Measurements from ENCODE around the gene TRAPPC2.
A peak's percentile ranks its signal among the peaks of the same experiment; 100 is the strongest.

Gene TRAPPC2

DNA sequence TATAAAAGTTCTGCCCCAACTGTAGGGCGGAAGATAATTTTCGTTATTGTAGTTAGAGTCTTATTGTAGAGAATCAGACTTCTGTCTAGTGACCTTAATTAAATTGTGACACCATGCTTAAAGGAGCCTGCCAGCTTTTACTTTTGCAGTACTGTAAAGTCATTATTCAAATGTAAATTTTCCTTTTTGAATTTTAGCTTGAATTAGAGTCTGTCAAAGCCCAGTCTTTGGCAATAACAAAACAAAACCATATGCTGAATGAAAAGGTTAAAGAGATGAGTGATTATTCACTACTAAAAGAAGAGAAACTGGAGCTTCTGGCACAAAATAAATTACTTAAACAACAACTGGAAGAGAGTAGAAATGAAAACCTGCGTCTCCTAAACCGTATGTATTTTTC lies 22.0 kb upstream of the TRAPPC2 start:
- TF ChIP-seq, protein P1, sequence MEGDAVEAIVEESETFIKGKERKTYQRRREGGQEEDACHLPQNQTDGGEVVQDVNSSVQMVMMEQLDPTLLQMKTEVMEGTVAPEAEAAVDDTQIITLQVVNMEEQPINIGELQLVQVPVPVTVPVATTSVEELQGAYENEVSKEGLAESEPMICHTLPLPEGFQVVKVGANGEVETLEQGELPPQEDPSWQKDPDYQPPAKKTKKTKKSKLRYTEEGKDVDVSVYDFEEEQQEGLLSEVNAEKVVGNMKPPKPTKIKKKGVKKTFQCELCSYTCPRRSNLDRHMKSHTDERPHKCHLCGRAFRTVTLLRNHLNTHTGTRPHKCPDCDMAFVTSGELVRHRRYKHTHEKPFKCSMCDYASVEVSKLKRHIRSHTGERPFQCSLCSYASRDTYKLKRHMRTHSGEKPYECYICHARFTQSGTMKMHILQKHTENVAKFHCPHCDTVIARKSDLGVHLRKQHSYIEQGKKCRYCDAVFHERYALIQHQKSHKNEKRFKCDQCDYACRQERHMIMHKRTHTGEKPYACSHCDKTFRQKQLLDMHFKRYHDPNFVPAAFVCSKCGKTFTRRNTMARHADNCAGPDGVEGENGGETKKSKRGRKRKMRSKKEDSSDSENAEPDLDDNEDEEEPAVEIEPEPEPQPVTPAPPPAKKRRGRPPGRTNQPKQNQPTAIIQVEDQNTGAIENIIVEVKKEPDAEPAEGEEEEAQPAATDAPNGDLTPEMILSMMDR (conservative IDR thresholded peaks at IDR 0.05): no peak
- no peak for TF ChIP-seq ZFX (IDR thresholded peaks at IDR 0.05)
- H3K27ac ChIP-seq: peak overlapping the region; percentile 72

DNA sequence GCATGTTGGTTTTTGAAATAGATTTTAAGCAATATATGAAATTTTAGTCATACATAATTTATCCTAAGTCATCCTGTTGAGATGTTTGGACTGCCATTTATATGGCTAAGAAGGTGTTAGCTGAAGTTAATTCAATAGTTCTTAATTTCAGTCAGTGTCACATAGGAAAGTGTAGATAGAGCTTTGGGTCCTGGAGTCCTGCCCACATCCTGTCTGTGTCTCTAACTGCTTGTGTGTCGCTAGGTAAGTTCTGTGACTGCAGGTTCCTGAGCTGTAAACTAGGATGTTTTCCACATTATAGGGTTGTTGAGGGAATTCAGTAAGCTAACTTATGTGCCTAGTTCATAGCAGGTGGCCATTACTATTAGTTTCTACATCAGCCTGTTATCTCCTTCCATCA lies 20.8 kb upstream of the TRAPPC2 start:
- no peak for TF ChIP-seq ZFX (IDR thresholded peaks at IDR 0.05)
- TF ChIP-seq, protein P1 (conservative IDR thresholded peaks at IDR 0.05): no peak
- H3K27ac ChIP-seq: no peak overlapping the region

DNA sequence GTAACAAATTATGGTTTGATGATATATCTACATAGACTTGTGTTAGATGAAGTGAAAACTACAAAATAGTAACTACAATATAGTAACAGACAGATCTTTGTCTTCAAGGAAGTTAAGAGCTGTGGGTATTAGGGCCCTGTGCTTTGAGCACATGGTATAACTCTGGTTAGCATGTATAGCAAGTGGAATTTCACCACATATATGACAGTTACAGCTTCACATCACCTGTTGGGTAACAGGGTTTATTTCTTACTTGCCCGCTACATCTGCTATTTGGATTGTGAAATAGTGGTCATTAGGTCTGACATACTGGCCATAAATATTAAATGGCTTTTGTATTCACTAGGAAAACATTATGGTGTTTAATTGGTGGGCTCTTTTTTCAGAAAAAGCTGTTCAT lies 20.3 kb upstream of the TRAPPC2 start:
- H3K27ac ChIP-seq: no peak overlapping the region
- TF ChIP-seq, protein P1 (conservative IDR thresholded peaks at IDR 0.05): no peak
- no peak for TF ChIP-seq ZFX (IDR thresholded peaks at IDR 0.05)

DNA sequence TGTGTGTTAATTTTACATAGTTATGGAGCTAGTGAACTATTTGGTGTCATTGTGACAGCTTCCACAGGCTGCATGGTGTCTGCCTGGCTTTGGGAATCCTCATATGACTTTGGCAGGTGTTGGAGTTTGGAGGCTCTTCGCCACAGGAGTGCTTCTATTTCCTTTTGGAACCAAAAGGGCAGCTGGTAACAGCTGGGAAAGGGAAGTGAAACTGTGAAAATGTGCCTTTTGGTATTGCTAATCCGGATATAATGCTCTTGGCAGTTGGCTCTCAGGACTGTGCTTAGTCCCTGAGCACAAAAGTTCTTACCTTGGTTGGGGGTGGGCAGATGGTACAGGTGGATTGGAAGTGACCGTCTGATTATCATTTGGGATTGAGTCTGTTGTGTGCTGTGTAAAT lies 18.2 kb upstream of the TRAPPC2 start:
- H3K27ac ChIP-seq: no peak overlapping the region
- no peak for TF ChIP-seq ZFX (IDR thresholded peaks at IDR 0.05)

DNA sequence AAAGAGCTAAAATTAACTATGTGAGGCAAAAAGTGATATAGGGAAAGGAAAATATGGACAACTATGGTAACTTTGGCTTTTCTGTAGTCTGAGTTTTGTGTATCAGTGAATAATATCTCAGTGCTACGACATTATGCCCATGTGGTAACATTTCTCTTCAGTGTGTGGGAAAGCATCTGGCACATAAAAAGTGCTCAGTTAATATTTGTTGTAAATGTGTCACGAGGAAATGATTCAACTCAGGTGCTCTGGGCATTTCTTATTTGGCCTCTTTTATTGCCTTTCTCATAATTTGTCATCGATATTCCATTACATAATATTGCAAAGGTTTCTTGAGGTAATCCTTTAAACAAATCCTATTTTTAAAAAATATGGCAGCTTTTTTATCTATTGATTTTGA lies 17.7 kb upstream of the TRAPPC2 start:
- no peak for TF ChIP-seq ZFX (IDR thresholded peaks at IDR 0.05)
- TF ChIP-seq, protein P1 (conservative IDR thresholded peaks at IDR 0.05): no peak

DNA sequence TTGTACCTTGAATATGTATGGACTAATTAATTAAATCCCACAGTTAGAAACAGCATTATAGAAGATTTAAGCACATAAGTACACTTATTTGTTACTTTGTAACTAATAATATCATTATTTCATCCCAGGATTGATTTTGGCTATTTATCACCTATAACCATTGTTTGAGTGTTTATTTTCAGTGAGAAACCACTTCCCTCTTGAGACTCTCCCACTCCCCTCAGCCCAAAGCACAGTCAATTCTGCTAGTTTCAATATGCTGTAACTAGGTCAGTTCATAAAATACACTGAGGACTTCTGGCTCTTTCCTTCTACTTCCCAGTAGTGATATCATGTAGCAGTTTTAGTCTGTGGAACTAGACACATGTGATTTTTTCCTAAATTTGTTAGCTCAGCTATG lies 16.4 kb upstream of the TRAPPC2 start:
- no peak overlapping the region for H3K27ac ChIP-seq
- no peak for TF ChIP-seq ZFX (IDR thresholded peaks at IDR 0.05)
- TF ChIP-seq, protein P1 (conservative IDR thresholded peaks at IDR 0.05): no peak

More for the DNA sequence above, 17.7 kb upstream of the TRAPPC2 start:
- no peak overlapping the region for H3K27ac ChIP-seq

DNA sequence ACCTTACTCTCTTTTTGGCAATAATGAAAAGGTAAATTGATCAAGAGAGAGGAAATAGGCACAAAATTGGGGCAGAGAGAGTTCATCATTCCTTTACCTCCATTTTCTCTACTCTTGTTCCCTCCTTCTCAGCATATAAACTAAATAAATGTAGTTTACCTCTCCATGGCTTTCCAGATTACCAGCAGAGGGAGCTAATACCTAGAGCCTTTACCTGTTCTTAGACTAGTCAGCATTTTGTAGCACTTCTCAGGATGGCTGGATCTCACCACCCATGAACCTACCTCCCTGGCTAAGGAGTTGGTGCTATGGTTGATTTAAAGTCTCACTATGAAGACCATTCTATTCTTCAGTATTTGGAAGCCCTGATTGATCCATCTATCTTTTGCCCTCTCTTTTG lies 15.8 kb upstream of the TRAPPC2 start:
- TF ChIP-seq, protein P1 (conservative IDR thresholded peaks at IDR 0.05): peak; percentile 73
- TF ChIP-seq ZFX (IDR thresholded peaks at IDR 0.05): no peak
- H3K27ac ChIP-seq: no peak overlapping the region

DNA sequence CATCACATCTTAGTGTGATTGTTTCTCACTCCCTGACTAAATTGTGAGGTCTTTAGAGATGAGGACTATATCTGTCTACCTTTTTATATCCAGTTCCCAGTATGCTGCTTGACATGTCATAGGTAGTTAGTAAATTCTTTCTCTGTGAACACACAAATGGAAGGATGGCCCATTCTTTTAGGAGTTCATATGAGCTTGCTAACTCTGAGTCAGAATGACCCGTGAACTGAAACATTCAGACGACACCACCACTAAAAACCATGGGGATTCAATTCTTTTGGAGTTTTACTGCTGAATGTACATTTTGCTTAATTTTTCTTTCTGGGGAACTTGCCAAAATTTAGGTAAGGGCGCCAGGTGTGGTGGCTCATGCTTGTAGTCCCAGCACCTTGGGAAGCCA lies 14.1 kb upstream of the TRAPPC2 start:
- no peak for TF ChIP-seq ZFX (IDR thresholded peaks at IDR 0.05)
- TF ChIP-seq, protein P1 (conservative IDR thresholded peaks at IDR 0.05): no peak
- no peak overlapping the region for H3K27ac ChIP-seq
